Panc1 (cell line): ENCODE measurements around the gene GSTM5. TPM values are rescaled to one million over a fixed set of nuclear protein-coding genes. Genes with fewer than 3 reads are reported as not detected.

Source experiments
- ATAC-seq: fragments of 200-7000 bp; cut with Tn5 transposase; 2 replicates; pipeline ENCODE4 v1.9.1; 2020; ENCODE audit warnings: mild to moderate bottlenecking, moderate library complexity
- BruUV-seq: library from RNA; stranded (reverse); fragments of 400-500 nt; replicated peaks from 2 replicates; lab custom pipeline; 2021; lab: Mats Ljungman, UMichigan
- CTCF ChIA-PET: fragments of 300-600 bp; sonication (Branson Sonifier 250); formaldehyde crosslinking; loops from one replicate; lab custom pipeline; 2022; ENCODE audit warnings: antibody characterized with exemption; lab: Charles Lee
- POLR2A ChIA-PET: fragments of 300-600 bp; sonication (Branson Sonifier 250); formaldehyde crosslinking; loops from one replicate; lab custom pipeline; 2022; ENCODE audit warnings: antibody characterized with exemption; lab: Charles Lee
- DNase-seq: peaks from one replicate; pipeline ENCODE4 v3.0.0-alpha.2; 2010; ENCODE audit warnings: low read depth, low spot score
- H3K27ac ChIP-seq: 2 replicates; pipeline ENCODE4 v1.5.1; 2011; ENCODE audit warnings: mild to moderate bottlenecking, low read length, inconsistent platforms
- H3K27me3 ChIP-seq: fragments of 200-500 bp; sonication (Bioruptor generic); 2 replicates; pipeline ENCODE4 v1.6.0; 2014; ENCODE audit warnings: low read length, inconsistent platforms; ENCODE audit not compliant: control insufficient read depth, insufficient read depth
- H3K36me3 ChIP-seq: fragments of 200-500 bp; sonication (Bioruptor generic); 2 replicates; pipeline ENCODE4 v1.5.1; 2014; ENCODE audit warnings: inconsistent platforms, mild to moderate bottlenecking, low read length, moderate library complexity; ENCODE audit not compliant: control insufficient read depth, insufficient read depth
- H3K4me1 ChIP-seq: 2 replicates; pipeline ENCODE4 v1.5.1; 2011; ENCODE audit warnings: inconsistent platforms, mild to moderate bottlenecking, low read length, moderate library complexity; ENCODE audit not compliant: control insufficient read depth, insufficient read depth
- H3K4me3 ChIP-seq, 2 experiments: 2 replicates each; pipeline ENCODE4 v1.5.1; 2011 to 2012; ENCODE audit warnings: low read depth in 2 of 2, low read length in 2 of 2, mild to moderate bottlenecking in 2 of 2, inconsistent platforms in 1 of 2, moderate library complexity in 1 of 2
- H3K9me3 ChIP-seq: fragments of 200-500 bp; sonication (Bioruptor generic); 2 replicates; pipeline ENCODE4 v1.5.1; 2014; ENCODE audit warnings: low read depth, mild to moderate bottlenecking, inconsistent platforms, low read length, moderate library complexity; ENCODE audit not compliant: control insufficient read depth, insufficient read depth
- POLR2AphosphoS5 ChIP-seq: IDR thresholded peaks from 2 replicates; pipeline ENCODE4 v1.6.1; 2012; ENCODE audit warnings: mild to moderate bottlenecking, low read depth, low read length, moderate library complexity
- SIN3A ChIP-seq: IDR thresholded peaks from 2 replicates; pipeline ENCODE4 v1.6.1; 2012; ENCODE audit warnings: low read depth, mild to moderate bottlenecking, low read length, moderate library complexity, borderline replicate concordance; ENCODE audit not compliant: insufficient read depth
- TCF7L2 ChIP-seq: IDR thresholded peaks from 2 replicates; pipeline ENCODE4 v1.6.1; 2011; ENCODE audit warnings: mild to moderate bottlenecking, low read depth, low read length, inconsistent platforms
- in situ Hi-C: cut with HindIII; loops from 2 replicates; pipeline ENCODE4 v1.10.0; 2016; ENCODE audit warnings: low sequenced_read_pairs, low pct_unique_long_range_greater_than_20kb
- intact Hi-C: fragments of 100-400 bp; cut with micrococcal nuclease; formaldehyde crosslinking; loops from one replicate; pipeline ENCODE4 v1.10.0; 2022; ENCODE audit not compliant: unreplicated experiment
- total RNA-seq: library from RNA; stranded (reverse); gene quantifications from one replicate; pipeline ENCODE4 v1.2.1, GENCODE V29; 2021; ENCODE audit not compliant: unreplicated experiment
- TF ChIP-seq, protein P1 (sequence below), 2 experiments: IDR thresholded peaks; 2 replicates each; pipeline ENCODE4 v1.6.1; 2011 to 2012; ENCODE audit warnings: low read depth in 2 of 2, control low read depth in 1 of 2, low read length in 1 of 2, mild to moderate bottlenecking in 1 of 2, moderate library complexity in 1 of 2; ENCODE audit not compliant: insufficient read depth in 1 of 2
- TF ChIP-seq, protein P2 (sequence below): fragments of 450-650 bp; IDR thresholded peaks from 2 replicates; pipeline ENCODE4 v1.5.1; 2017; ENCODE audit warnings: mild to moderate bottlenecking

Gene GSTM5
- total RNA-seq, 1 experiment from 2014 or later, result not detected

DNA sequence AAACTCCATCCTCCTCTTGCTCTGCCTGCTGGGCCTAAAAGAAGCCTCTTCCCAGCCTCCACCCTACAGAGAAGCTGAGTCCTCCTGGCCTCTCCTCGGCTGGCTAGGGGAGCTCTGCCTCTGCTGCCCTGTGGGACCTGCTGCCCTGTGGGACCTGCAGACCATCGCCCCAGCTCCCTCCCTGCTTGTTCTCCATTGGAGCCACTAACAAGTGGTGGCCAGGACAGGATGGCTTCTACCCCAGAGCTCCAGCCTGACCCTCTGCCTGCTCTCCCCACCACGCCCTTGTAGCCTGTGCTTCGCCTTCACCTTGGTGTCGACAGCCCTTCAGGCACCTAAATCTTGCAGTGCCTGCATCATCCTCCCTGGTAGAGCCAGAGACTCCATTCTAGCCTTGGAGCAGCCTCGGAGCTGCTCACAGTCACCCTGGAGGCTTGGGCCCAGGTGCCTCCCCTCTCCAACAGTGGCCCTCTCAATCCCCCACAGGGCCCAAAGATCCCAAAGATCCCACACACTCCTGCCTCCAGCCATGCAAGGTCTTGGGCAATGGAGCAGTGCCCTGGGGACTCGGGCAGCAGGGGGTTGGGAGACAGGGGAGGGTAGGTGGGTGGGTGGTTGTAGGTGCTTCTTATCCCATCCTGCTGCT lies 48.7 kb downstream of the GSTM5 start:
- ChIA-PET CTCF (interaction anchor here (0.6 kb wide), 1 partner anchor 119 kb away, joined by 4 read pairs; no protein-coding TSS in a partner anchor), POLR2A (interaction anchor here (0.7 kb wide), 1 partner anchor 284 kb away, joined by 10 read pairs; no protein-coding TSS in a partner anchor)
- Histone ChIP-seq H3K27me3 (no peaks in the 10 kb centered on the region), H3K9me3 (no peaks in the 10 kb centered on the region), H3K4me1 (peaks cover 7% of the 10 kb centered on the region; the same call in 1 of the 2 replicates), H3K36me3 (no peaks in the 10 kb centered on the region), H3K4me3 (no peak overlapping the region), H3K27ac (no peak overlapping the region)
- no peak for DNase-seq
- TF ChIP-seq SIN3A (no peak), TCF7L2 (no peak), POLR2AphosphoS5 (no peak)
- TF ChIP-seq, protein P1, sequence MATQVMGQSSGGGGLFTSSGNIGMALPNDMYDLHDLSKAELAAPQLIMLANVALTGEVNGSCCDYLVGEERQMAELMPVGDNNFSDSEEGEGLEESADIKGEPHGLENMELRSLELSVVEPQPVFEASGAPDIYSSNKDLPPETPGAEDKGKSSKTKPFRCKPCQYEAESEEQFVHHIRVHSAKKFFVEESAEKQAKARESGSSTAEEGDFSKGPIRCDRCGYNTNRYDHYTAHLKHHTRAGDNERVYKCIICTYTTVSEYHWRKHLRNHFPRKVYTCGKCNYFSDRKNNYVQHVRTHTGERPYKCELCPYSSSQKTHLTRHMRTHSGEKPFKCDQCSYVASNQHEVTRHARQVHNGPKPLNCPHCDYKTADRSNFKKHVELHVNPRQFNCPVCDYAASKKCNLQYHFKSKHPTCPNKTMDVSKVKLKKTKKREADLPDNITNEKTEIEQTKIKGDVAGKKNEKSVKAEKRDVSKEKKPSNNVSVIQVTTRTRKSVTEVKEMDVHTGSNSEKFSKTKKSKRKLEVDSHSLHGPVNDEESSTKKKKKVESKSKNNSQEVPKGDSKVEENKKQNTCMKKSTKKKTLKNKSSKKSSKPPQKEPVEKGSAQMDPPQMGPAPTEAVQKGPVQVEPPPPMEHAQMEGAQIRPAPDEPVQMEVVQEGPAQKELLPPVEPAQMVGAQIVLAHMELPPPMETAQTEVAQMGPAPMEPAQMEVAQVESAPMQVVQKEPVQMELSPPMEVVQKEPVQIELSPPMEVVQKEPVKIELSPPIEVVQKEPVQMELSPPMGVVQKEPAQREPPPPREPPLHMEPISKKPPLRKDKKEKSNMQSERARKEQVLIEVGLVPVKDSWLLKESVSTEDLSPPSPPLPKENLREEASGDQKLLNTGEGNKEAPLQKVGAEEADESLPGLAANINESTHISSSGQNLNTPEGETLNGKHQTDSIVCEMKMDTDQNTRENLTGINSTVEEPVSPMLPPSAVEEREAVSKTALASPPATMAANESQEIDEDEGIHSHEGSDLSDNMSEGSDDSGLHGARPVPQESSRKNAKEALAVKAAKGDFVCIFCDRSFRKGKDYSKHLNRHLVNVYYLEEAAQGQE (IDR thresholded peaks at IDR 0.05; ENCODE audit: insufficient read depth in 1 of 2, low read depth in 2 of 2, low read length in 1 of 2), result no peak
- TF ChIP-seq, protein P2, sequence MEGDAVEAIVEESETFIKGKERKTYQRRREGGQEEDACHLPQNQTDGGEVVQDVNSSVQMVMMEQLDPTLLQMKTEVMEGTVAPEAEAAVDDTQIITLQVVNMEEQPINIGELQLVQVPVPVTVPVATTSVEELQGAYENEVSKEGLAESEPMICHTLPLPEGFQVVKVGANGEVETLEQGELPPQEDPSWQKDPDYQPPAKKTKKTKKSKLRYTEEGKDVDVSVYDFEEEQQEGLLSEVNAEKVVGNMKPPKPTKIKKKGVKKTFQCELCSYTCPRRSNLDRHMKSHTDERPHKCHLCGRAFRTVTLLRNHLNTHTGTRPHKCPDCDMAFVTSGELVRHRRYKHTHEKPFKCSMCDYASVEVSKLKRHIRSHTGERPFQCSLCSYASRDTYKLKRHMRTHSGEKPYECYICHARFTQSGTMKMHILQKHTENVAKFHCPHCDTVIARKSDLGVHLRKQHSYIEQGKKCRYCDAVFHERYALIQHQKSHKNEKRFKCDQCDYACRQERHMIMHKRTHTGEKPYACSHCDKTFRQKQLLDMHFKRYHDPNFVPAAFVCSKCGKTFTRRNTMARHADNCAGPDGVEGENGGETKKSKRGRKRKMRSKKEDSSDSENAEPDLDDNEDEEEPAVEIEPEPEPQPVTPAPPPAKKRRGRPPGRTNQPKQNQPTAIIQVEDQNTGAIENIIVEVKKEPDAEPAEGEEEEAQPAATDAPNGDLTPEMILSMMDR, result no peak
- intact Hi-C loops, result no loop called here
- no peak for ATAC-seq
- BruUV-seq, result no TSS peak
- in situ Hi-C loops, result no loop called here

DNA sequence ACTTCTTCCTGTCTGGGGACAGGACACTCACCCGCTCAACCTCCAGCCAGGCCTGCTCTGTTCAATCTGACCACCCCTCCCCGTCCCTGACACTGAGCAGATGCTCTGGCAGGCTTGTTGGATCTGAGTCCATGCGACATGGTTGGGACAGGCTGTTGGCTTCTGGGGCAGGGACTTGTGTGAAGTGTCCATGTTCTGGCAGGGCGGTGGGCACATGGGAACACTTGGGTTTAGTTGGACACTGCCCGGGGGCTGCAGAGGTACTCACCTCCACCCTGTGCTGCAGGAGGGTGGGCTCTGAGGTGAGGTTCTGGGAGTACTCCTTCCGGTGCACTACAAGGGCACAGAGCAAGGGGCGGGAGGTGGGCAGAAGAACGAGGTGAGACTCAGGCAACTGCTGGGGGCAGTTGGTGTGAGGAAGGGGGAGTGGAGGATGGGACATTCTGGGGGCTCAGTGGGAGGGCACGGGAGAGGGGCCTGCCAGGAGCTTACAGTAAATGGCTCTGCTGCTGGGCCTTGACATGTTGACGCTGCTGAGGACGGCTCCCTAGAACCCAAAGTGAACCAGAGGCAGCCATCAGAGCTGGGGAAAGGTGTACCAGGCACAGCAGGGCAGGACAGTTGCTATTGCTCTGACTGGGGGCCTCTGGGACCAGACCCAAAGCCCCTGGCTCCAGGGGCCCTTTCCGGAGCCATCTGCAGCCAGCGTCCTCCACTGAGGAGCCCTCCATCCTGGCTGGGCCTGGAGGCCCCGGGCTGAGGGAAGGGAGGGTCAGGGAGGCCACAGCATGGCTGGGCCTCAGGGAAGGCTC lies 49.4 kb downstream of the GSTM5 start:
- ATAC-seq (no peak), DNase-seq (no peak)
- intact Hi-C loops (no loop called here), in situ Hi-C loops (no loop called here)
- no peak overlapping the region for H3K4me3 ChIP-seq
- H3K36me3 ChIP-seq, result no peaks in the 10 kb centered on the region
- no peak overlapping the region for H3K27ac ChIP-seq
- H3K27me3 ChIP-seq, result no peaks in the 10 kb centered on the region
- H3K9me3 ChIP-seq, result no peaks in the 10 kb centered on the region
- H3K4me1 ChIP-seq, result peaks cover 7% of the 10 kb centered on the region; the same call in 1 of the 2 replicates
- BruUV-seq, result no TSS peak
- ChIA-PET POLR2A (no interaction called here), CTCF (no interaction called here)
- no peak for TF ChIP-seq TCF7L2
- TF ChIP-seq SIN3A, result no peak
- TF ChIP-seq, protein P2, result no peak
- TF ChIP-seq POLR2AphosphoS5, result no peak
- TF ChIP-seq, protein P1 (IDR thresholded peaks at IDR 0.05; ENCODE audit: insufficient read depth in 1 of 2, low read depth in 2 of 2, low read length in 1 of 2), result no peak
